ACC112 (cell line): ENCODE data around the gene POLN.
A peak's percentile ranks its signal among the peaks of the same experiment; 100 is the strongest.

Experiments
- H2AFZ ChIP-seq: fragments of 200-600 bp; sonication (generic); one replicate; pipeline ENCODE4 v1.6.0; 2017; ENCODE audit warnings: antibody characterized with exemption, low read length; ENCODE audit not compliant: unreplicated experiment
- H3K27ac ChIP-seq: fragments of 200-600 bp; sonication (generic); 2 replicates; pipeline ENCODE4 v1.5.1; 2014; ENCODE audit warnings: low read depth, mild to moderate bottlenecking, antibody characterized with exemption, low read length, moderate library complexity
- H3K27me3 ChIP-seq: fragments of 200-600 bp; sonication (generic); 2 replicates; pipeline ENCODE4 v1.6.1; 2014; ENCODE audit warnings: mild to moderate bottlenecking, antibody characterized with exemption, low read length, moderate library complexity, mixed read lengths; ENCODE audit not compliant: insufficient read depth
- H3K36me3 ChIP-seq: fragments of 200-600 bp; sonication (generic); 2 replicates; pipeline ENCODE4 v1.6.1; 2016; ENCODE audit warnings: mild to moderate bottlenecking, antibody characterized with exemption, low read length, moderate library complexity, mixed read lengths; ENCODE audit not compliant: insufficient read depth
- H3K4me1 ChIP-seq: fragments of 200-600 bp; sonication (generic); one replicate; pipeline ENCODE4 v1.6.1; 2016; ENCODE audit warnings: low read length, mixed read lengths; ENCODE audit not compliant: insufficient read depth, unreplicated experiment, control insufficient read depth
- H3K4me3 ChIP-seq: fragments of 200-600 bp; sonication (generic); 2 replicates; pipeline ENCODE4 v1.5.1; 2014; ENCODE audit warnings: mild to moderate bottlenecking, low read depth, low read length
- H3K79me2 ChIP-seq: fragments of 200-600 bp; sonication (generic); one replicate; pipeline ENCODE4 v1.6.0; 2016; ENCODE audit warnings: low read length; ENCODE audit not compliant: control insufficient read depth, unreplicated experiment, insufficient read depth

POLN gene

GRCh38 chr4:2046031-2046961 is 195.6 kb downstream of the POLN start:
- no peak overlapping the region for H2AFZ ChIP-seq
- H3K36me3 ChIP-seq: no peaks in the 10 kb centered on the region
- peaks cover 8% of the 10 kb centered on the region for H3K27me3 ChIP-seq
- no peaks in the 10 kb centered on the region for H3K79me2 ChIP-seq
- H3K4me1 ChIP-seq: no peaks in the 10 kb centered on the region
- no peak overlapping the region for H3K4me3 ChIP-seq
- H3K27ac ChIP-seq: no peak overlapping the region

DNA sequence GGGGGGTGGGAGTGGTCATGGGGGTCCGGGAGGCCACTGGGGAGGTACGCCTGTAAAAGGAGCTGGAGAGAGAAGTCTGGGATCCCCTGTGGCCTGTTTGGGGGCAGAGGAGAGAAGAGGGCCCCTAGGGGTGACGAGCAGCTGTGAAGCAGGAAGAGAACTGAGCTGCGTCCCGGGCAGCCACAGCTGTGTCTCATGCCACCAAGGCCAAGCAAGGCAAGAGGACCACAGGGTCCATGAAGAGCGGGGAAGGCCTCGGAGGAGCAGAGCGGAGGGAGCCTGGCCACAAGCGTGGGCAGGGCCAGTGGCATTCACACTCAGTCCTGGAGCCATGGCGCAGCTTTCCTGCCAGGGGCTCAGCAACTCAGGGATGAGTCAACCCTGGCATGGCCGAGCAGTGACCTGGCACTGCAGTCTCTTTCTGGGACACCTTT is 196.4 kb downstream of the POLN start:
- H3K36me3 ChIP-seq: no peaks in the 10 kb centered on the region
- H3K27me3 ChIP-seq: peaks cover 10% of the 10 kb centered on the region; the same call in 1 of the 2 replicates
- no peaks in the 10 kb centered on the region for H3K4me1 ChIP-seq
- H3K79me2 ChIP-seq: no peaks in the 10 kb centered on the region
- no peak overlapping the region for H2AFZ ChIP-seq
- no peak overlapping the region for H3K4me3 ChIP-seq
- no peak overlapping the region for H3K27ac ChIP-seq

DNA sequence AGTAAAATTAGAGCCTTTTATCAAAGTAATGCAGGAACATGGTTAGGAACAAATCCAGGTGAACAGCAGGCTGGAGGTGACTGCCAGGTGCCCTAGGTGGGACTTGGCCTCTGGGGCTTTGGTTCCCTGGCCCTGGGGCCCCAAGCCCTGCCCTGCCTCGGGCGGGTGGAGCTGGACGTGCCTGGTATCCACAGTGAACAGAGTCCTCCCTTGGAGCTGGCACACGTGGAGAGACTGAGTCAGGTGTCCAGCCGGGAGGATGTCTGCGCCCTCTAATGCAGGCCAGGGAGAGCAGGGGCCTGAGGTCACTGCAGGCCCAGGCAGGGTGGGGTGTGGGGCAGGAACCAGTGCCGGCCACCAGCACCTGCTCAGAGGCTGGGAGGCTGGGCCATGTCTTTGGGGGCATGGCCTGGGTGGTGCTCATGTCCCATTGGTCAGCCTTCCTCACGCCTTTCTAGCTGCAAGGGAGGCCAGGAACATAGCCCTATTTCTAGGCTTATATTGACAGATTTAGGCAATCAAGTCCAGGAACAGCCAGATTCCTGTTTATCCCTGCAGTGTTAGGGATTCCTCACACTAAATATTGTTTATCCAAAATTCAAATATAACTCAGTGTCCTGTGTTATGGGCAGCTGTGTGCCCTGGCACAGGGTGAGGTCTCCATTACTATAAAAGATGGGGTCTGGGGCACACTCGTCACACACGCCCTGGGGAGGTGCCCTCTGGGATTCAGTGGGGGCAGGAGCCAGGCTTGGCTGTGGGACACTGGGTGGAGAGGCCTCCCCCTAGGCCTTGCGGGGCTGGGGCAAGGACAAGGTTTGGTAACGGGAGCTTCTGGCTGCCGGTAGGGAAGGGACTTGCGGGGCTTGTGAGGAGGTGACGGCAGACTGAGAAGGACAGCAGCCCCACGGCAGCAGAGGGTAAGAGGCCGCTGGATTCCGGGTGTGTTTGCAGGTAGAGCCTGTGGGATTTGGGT is 197.1 kb downstream of the POLN start:
- Histone ChIP-seq H3K36me3 (no peaks in the 10 kb centered on the region), H3K4me1 (no peaks in the 10 kb centered on the region), H3K4me3 (no peak overlapping the region), H2AFZ (no peak overlapping the region), H3K27me3 (peaks cover 15% of the 10 kb centered on the region; the same call in 1 of the 2 replicates), H3K27ac (no peak overlapping the region), H3K79me2 (no peaks in the 10 kb centered on the region)

- H3K27me3 ChIP-seq: peaks cover 20% of the 10 kb centered on the region
- H2AFZ ChIP-seq: no peak overlapping the region
- no peaks in the 10 kb centered on the region for H3K36me3 ChIP-seq
- H3K27ac ChIP-seq: no peak overlapping the region
- H3K4me3 ChIP-seq: no peak overlapping the region
- H3K4me1 ChIP-seq: no peaks in the 10 kb centered on the region
- no peaks in the 10 kb centered on the region for H3K79me2 ChIP-seq
Observed at GRCh38 chr4:2044119-2044485, 197.8 kb downstream of the POLN start.

- Histone ChIP-seq H3K4me1 (no peaks in the 10 kb centered on the region), H3K27me3 (peaks cover 20% of the 10 kb centered on the region)
Observed at GRCh38 chr4:2043396-2044118, 198.4 kb downstream of the POLN start.

GRCh38 chr4:2042947-2043395 is 198.9 kb downstream of the POLN start:
- Histone ChIP-seq H3K4me1 (no peaks in the 10 kb centered on the region), H3K36me3 (no peaks in the 10 kb centered on the region), H3K27ac (no peak overlapping the region), H3K4me3 (peak overlapping the region; percentile 80), H3K27me3 (peaks cover 20% of the 10 kb centered on the region), H2AFZ (no peak overlapping the region), H3K79me2 (no peaks in the 10 kb centered on the region)

More at GRCh38 chr4:2043396-2044118, 198.4 kb downstream of the POLN start:
- Histone ChIP-seq H3K79me2 (no peaks in the 10 kb centered on the region), H2AFZ (no peak overlapping the region), H3K27ac (no peak overlapping the region), H3K4me3 (no peak overlapping the region), H3K36me3 (no peaks in the 10 kb centered on the region)

GRCh38 chr4:2042204-2042946 is 199.5 kb downstream of the POLN start:
- no peaks in the 10 kb centered on the region for H3K4me1 ChIP-seq
- H3K79me2 ChIP-seq: no peaks in the 10 kb centered on the region
- no peak overlapping the region for H3K27ac ChIP-seq
- peak overlapping the region; percentile 80 for H3K4me3 ChIP-seq
- H3K36me3 ChIP-seq: no peaks in the 10 kb centered on the region
- H3K27me3 ChIP-seq: peaks cover 20% of the 10 kb centered on the region
- no peak overlapping the region for H2AFZ ChIP-seq

GRCh38 chr4:2041239-2042130 is 200.4 kb downstream of the POLN start:
- Histone ChIP-seq H3K36me3 (no peaks in the 10 kb centered on the region), H3K4me3 (peak overlapping the region; percentile 80), H3K27me3 (peaks cover 20% of the 10 kb centered on the region), H2AFZ (peak overlapping the region; percentile 80), H3K79me2 (no peaks in the 10 kb centered on the region), H3K27ac (no peak overlapping the region), H3K4me1 (no peaks in the 10 kb centered on the region)
